GM06990 (cell line): Measurements from ENCODE around the gene ATG16L1.

Experiments
- DNase-seq: peaks from one replicate; pipeline ENCODE4 v3.0.0-alpha.2; 2011; ENCODE audit not compliant: insufficient read length; ENCODE audit errors: extremely low read depth
- H3K27me3 ChIP-seq: replicated peaks from 2 replicates; pipeline ENCODE4 v1.6.0; 2011; ENCODE audit warnings: low read length; ENCODE audit not compliant: control insufficient read depth, insufficient read depth
- H3K36me3 ChIP-seq: 2 replicates; pipeline ENCODE4 v1.5.1; 2011; ENCODE audit warnings: low read length; ENCODE audit not compliant: control insufficient read depth, insufficient read depth
- H3K4me3 ChIP-seq: replicated peaks from 2 replicates; pipeline ENCODE4 v1.5.1; 2011; ENCODE audit warnings: low read depth, mild to moderate bottlenecking, control low read depth, low read length
- TF ChIP-seq, protein P1 (sequence below): IDR thresholded peaks from 2 replicates; pipeline ENCODE4 v1.5.1; 2011; ENCODE audit warnings: low read length, control low read depth, mild to moderate bottlenecking, inconsistent platforms; ENCODE audit not compliant: insufficient read depth, poor library complexity, severe bottlenecking

The ATG16L1 gene

GRCh38 chr2:233338812-233339368 lies 87.4 kb downstream of the ATG16L1 start:
- Histone ChIP-seq H3K4me3 (no peak overlapping the region), H3K27me3 (no peaks in the 10 kb centered on the region), H3K36me3 (no peaks in the 10 kb centered on the region; the same call in 1 of the 2 replicates)
- TF ChIP-seq, protein P1, sequence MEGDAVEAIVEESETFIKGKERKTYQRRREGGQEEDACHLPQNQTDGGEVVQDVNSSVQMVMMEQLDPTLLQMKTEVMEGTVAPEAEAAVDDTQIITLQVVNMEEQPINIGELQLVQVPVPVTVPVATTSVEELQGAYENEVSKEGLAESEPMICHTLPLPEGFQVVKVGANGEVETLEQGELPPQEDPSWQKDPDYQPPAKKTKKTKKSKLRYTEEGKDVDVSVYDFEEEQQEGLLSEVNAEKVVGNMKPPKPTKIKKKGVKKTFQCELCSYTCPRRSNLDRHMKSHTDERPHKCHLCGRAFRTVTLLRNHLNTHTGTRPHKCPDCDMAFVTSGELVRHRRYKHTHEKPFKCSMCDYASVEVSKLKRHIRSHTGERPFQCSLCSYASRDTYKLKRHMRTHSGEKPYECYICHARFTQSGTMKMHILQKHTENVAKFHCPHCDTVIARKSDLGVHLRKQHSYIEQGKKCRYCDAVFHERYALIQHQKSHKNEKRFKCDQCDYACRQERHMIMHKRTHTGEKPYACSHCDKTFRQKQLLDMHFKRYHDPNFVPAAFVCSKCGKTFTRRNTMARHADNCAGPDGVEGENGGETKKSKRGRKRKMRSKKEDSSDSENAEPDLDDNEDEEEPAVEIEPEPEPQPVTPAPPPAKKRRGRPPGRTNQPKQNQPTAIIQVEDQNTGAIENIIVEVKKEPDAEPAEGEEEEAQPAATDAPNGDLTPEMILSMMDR = no peak
- DNase-seq = no peak

DNA sequence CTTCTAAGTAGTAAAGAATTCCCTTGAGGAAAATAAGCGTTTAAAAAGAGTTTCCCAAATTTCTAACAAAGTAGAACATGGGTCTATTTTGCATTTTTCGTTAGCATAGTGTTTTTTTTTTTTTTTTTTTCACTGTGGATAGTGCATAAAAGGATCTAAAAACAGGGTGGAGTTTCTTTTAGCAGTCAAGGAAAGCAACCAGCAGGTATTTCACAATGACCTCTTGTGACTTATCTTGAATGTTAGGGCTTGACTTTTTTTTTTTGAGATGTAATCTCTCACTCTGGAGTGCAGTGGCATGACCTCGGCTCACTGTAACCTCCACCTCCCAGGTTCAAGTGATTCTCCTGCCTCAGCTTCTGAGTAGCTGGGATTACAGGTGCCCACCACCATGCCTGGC lies 88.0 kb downstream of the ATG16L1 start:
- H3K4me3 ChIP-seq = no peak overlapping the region
- TF ChIP-seq, protein P1 = no peak
- H3K36me3 ChIP-seq = no peaks in the 10 kb centered on the region; the same call in 1 of the 2 replicates
- DNase-seq = no peak
- no peaks in the 10 kb centered on the region for H3K27me3 ChIP-seq

- no peak for DNase-seq
- Histone ChIP-seq H3K4me3 (no peak overlapping the region), H3K27me3 (no peaks in the 10 kb centered on the region), H3K36me3 (no peaks in the 10 kb centered on the region)
- TF ChIP-seq, protein P1 = no peak
These were observed 89.8 kb downstream of the ATG16L1 start for GRCh38 chr2:233341296-233341695.

DNA sequence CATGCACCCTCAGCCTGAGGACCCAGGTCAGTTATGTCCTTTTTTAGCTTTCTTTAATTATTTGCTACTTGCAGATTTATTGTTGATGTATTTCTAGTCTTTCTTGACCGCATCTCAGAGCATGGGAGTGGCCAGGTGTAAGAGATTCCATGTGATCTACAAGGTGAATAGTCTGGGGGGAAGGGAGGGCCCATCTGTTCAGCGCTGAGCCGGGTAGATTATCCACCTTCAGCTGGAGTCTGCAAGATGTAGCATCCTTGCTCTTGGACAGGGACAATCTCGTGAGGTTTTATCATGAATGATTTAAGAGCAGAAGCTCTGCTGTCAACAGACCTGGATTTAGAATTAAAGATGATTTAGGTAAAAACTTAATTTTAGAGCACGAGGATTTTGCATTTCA lies 90.8 kb downstream of the ATG16L1 start:
- no peaks in the 10 kb centered on the region for H3K27me3 ChIP-seq
- H3K36me3 ChIP-seq = no peaks in the 10 kb centered on the region
- TF ChIP-seq, protein P1 = no peak
- H3K4me3 ChIP-seq = no peak overlapping the region
- no peak for DNase-seq

- DNase-seq = no peak
- Histone ChIP-seq H3K36me3 (no peaks in the 10 kb centered on the region), H3K4me3 (no peak overlapping the region), H3K27me3 (no peaks in the 10 kb centered on the region)
- TF ChIP-seq, protein P1 = no peak
These were observed 91.8 kb downstream of the ATG16L1 start for GRCh38 chr2:233343171-233343705.
